Activated naive CD4-positive, alpha-beta T cell treated with anti-CD3 and anti-CD28 coated beads, Interleukin-2, amount 50 U/mL, for 72 hours (primary cell): ENCODE results near the gene PCDHGB3. TPM values are rescaled to one million over a fixed set of nuclear protein-coding genes. Genes with fewer than 3 reads are reported as not detected.
A peak's percentile ranks its signal among the peaks of the same experiment; 100 is the strongest.
"Not testable (repeated sequence)": the region's sequence is repeated elsewhere in the genome, so short reads cannot be mapped to it uniquely, and the experiment has no call there.

Source experiments
- ATAC-seq, 2 donors: fragments of 150-1000 bp; cut with Tn5 transposase; 2 replicates each; pipeline ENCODE4 v1.10.0; 2021; ENCODE audit warnings: mild to moderate bottlenecking in 2 of 2, moderate library complexity in 2 of 2
- DNase-seq, 2 donors: peaks; one replicate each; pipeline ENCODE4 v3.0.0; 2021 to 2022; ENCODE audit warnings: low spot score in 2 of 2
- H3K27ac Mint-ChIP-seq, 2 donors: one replicate each; pipeline ENCODE4 v1.8.0; 2022; ENCODE audit warnings: mild to moderate bottlenecking in 2 of 2, mixed read lengths in 2 of 2
- H3K36me3 Mint-ChIP-seq, 2 donors: one replicate each; pipeline ENCODE4 v1.8.0; 2022; ENCODE audit warnings: mixed read lengths in 2 of 2
- H3K9me3 Mint-ChIP-seq, 2 donors: one replicate each; pipeline ENCODE4 v1.8.0; 2022; ENCODE audit warnings: mixed read lengths in 2 of 2
- total RNA-seq, 2 donors: library from RNA; stranded (reverse); gene quantifications; one replicate each; pipeline ENCODE4 v1.2.3, GENCODE V29; 2022

PCDHGB3 gene
- under 1 TPM; 0.09 to 0.14 TPM for total RNA-seq

- ATAC-seq (peak; percentile 37 to 69), DNase-seq (no peak)
- H3K27ac Mint-ChIP-seq, result peak within 1 kb of the TSS in 1 of 2 donors; percentile 36
- H3K9me3 Mint-ChIP-seq, result peaks cover 25 to 40% of the 10 kb centered on the region in 2 donors
- H3K36me3 Mint-ChIP-seq, result peaks cover 49 to 55% of the 10 kb centered on the region in 2 donors
Measured at GRCh38 chr5:141369994-141370848, at the start of gene PCDHGB3. TSS of gene PCDHGB3 (plus strand) at chr5:141370242. CDS start at chr5:141370395, 153 bp downstream.

- no peak for ATAC-seq
- H3K27ac Mint-ChIP-seq, result no peak overlapping the region
Measured at GRCh38 chr5:141322261-141322660, 47.8 kb upstream of the PCDHGB3 start.

DNA sequence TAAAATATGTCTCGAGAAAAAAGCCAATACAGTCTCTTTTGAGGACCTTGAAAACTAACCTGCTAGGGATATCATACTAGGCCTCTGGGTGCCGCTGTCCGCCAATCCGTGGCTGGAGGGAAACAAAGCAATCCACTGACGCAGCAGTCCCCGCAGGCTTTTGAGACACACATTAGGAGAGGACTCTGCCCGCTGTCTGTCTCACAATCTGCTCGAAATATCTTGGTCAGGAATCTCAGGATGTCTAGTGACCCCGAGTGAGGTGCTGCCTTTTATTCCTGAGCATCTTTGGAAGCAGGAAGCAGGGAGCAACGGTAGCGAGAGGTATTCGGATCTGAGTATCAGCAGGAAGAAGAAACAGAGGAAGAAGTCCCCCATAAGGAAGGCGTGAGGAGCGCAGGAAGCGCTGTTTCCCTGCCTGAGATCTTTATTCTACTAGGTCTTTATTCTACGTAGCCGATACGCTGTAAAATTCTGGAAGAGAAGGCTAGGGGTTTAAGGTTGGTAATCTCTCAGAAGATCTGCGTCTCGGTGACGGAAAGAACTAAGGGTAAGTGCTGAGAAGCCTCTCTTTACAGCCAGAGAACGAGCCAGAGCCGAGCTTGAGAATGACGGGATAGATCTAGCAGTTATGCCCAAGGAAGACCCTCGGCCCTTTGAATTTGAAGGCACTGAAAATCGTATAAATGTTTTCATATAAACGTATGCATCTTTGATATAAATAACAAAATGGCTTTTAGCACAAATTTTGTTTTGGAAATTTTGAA is 43.8 kb upstream of the PCDHGB3 start:
- H3K27ac Mint-ChIP-seq, result peak overlapping the region; percentile 58 to 81
- peaks cover 28 to 34% of the 10 kb centered on the region in 2 donors for H3K36me3 Mint-ChIP-seq
- ATAC-seq, result peak; percentile 91 to 96
- DNase-seq, result peak in 1 of 2 donors; percentile 39
- H3K9me3 Mint-ChIP-seq, result peaks cover 11 to 22% of the 10 kb centered on the region in 2 donors

More at GRCh38 chr5:141322261-141322660, 47.8 kb upstream of the PCDHGB3 start:
- Mint-ChIP-seq H3K9me3 (peaks cover 33 to 50% of the 10 kb centered on the region in 2 donors), H3K36me3 (peaks cover 41 to 65% of the 10 kb centered on the region in 2 donors)
- DNase-seq, result no peak

GRCh38 chr5:141328231-141328630 is 41.8 kb upstream of the PCDHGB3 start:
- ATAC-seq, result peak in 1 of 2 donors; percentile 54
- Mint-ChIP-seq H3K27ac (no peak overlapping the region), H3K9me3 (peaks cover 21 to 25% of the 10 kb centered on the region in 2 donors), H3K36me3 (peaks cover 30 to 45% of the 10 kb centered on the region in 2 donors)
- no peak for DNase-seq

- H3K9me3 Mint-ChIP-seq, result peaks cover 22 to 39% of the 10 kb centered on the region in 2 donors
- ATAC-seq, result no peak
- no peak within 1 kb of the TSS for H3K27ac Mint-ChIP-seq
- peaks cover 46 to 52% of the 10 kb centered on the region in 2 donors for H3K36me3 Mint-ChIP-seq
- DNase-seq, result no peak
Measured at GRCh38 chr5:141330299-141331080, 39.6 kb upstream of the PCDHGB3 start, which contains the start of gene PCDHGA1. TSS of gene PCDHGA1 (plus strand) at chr5:141330514.

GRCh38 chr5:141332571-141332970 is 37.5 kb upstream of the PCDHGB3 start:
- not testable (repeated sequence) for ATAC-seq, DNase-seq, H3K27ac Mint-ChIP-seq
- Mint-ChIP-seq H3K9me3 (peaks cover 34 to 35% of the 10 kb centered on the region in 2 donors), H3K36me3 (peaks cover 32 to 59% of the 10 kb centered on the region in 2 donors)

GRCh38 chr5:141338538-141339306 is 31.3 kb upstream of the PCDHGB3 start, which contains the start of gene PCDHGA2:
TSS of gene PCDHGA2 (plus strand) at chr5:141338760.
- DNase-seq (no peak), ATAC-seq (no peak)
- peaks cover 37 to 53% of the 10 kb centered on the region in 2 donors for H3K9me3 Mint-ChIP-seq
- no peak within 1 kb of the TSS for H3K27ac Mint-ChIP-seq
- peaks cover 51 to 65% of the 10 kb centered on the region in 2 donors for H3K36me3 Mint-ChIP-seq

DNA sequence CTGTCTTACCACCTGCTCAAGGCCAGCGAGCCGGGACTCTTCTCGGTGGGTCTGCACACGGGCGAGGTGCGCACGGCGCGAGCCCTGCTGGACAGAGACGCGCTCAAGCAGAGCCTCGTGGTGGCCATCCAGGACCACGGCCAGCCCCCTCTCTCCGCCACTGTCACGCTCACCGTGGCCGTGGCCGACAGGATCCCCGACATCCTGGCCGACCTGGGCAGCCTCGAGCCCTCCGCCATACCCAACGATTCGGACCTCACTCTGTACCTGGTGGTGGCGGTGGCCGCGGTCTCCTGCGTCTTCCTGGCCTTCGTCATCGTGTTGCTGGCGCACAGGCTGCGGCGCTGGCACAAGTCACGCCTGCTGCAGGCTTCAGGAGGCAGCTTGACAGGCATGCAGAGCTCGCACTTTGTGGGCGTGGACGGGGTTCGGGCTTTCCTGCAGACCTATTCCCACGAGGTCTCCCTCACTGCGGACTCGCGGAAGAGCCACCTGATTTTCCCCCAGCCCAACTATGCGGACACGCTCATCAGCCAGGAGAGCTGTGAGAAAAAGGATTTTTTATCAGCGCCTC is 29.2 kb upstream of the PCDHGB3 start:
- not testable (repeated sequence) for H3K27ac Mint-ChIP-seq, ATAC-seq, DNase-seq
- Mint-ChIP-seq H3K36me3 (peaks cover 54 to 79% of the 10 kb centered on the region in 2 donors), H3K9me3 (peaks cover 41 to 45% of the 10 kb centered on the region in 2 donors)

GRCh38 chr5:141342773-141343172 is 27.3 kb upstream of the PCDHGB3 start:
- no peak for ATAC-seq
- Mint-ChIP-seq H3K27ac (no peak overlapping the region), H3K9me3 (peaks cover 42 to 46% of the 10 kb centered on the region in 2 donors), H3K36me3 (peaks cover 63 to 78% of the 10 kb centered on the region in 2 donors)
- no peak for DNase-seq

- DNase-seq (peak in 1 of 2 donors; percentile 31), ATAC-seq (no peak)
- peaks cover 37 to 39% of the 10 kb centered on the region in 2 donors for H3K9me3 Mint-ChIP-seq
- H3K27ac Mint-ChIP-seq, result no peak within 1 kb of the TSS
- H3K36me3 Mint-ChIP-seq, result peaks cover 58 to 72% of the 10 kb centered on the region in 2 donors
Measured at GRCh38 chr5:141343242-141343952, 26.6 kb upstream of the PCDHGB3 start, which contains the start of gene PCDHGA3. TSS of gene PCDHGA3 (plus strand) at chr5:141343829. CDS start at chr5:141344034, 205 bp downstream.

DNA sequence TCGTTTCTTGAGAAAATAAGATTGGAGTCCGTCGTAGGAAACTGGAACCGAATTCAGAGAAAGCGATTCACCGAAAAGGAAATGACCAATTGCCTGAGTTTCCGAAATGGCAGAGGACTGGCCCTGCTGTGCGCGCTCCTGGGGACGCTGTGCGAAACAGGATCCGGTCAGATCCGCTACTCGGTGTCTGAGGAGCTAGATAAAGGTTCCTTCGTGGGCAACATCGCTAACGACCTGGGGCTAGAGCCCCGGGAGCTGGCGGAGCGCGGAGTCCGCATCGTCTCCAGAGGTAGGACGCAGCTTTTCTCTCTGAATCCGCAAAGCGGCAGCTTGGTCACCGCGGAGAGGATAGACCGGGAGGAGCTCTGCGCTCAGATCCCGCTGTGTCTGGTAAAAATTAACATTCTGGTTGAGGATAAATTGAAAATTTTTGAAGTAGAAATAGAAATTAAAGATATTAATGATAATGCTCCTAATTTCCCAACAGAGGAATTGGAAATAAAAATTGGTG is 26.0 kb upstream of the PCDHGB3 start:
- Mint-ChIP-seq H3K9me3 (peaks cover 34 to 37% of the 10 kb centered on the region in 2 donors), H3K27ac (no peak overlapping the region), H3K36me3 (peaks cover 52 to 69% of the 10 kb centered on the region in 2 donors)
- DNase-seq (no peak), ATAC-seq (no peak)

- DNase-seq (no peak), ATAC-seq (no peak)
- H3K9me3 Mint-ChIP-seq, result peaks cover 32 to 37% of the 10 kb centered on the region in 2 donors
- no peak overlapping the region for H3K27ac Mint-ChIP-seq
- peaks cover 47 to 66% of the 10 kb centered on the region in 2 donors for H3K36me3 Mint-ChIP-seq
Measured at GRCh38 chr5:141345327-141345726, 24.7 kb upstream of the PCDHGB3 start.

GRCh38 chr5:141346017-141346416 is 24.0 kb upstream of the PCDHGB3 start:
- not testable (repeated sequence) for ATAC-seq, DNase-seq, H3K27ac Mint-ChIP-seq
- H3K36me3 Mint-ChIP-seq, result peaks cover 48 to 66% of the 10 kb centered on the region in 2 donors
- H3K9me3 Mint-ChIP-seq, result peaks cover 30 to 35% of the 10 kb centered on the region in 2 donors

- peaks cover 36 to 59% of the 10 kb centered on the region in 2 donors for H3K36me3 Mint-ChIP-seq
- DNase-seq, result no peak
- ATAC-seq, result no peak
- no peak within 1 kb of the TSS for H3K27ac Mint-ChIP-seq
- peaks cover 19 to 30% of the 10 kb centered on the region in 2 donors for H3K9me3 Mint-ChIP-seq
Measured at GRCh38 chr5:141349917-141350619, 20.0 kb upstream of the PCDHGB3 start, which contains the start of gene PCDHGB1. TSS of gene PCDHGB1 (plus strand) at chr5:141350099. CDS start at chr5:141350261, 162 bp downstream.
